Skeletal muscle satellite cell (primary cell): ENCODE measurements around the gene FBXO22. TPM values are rescaled to one million over a fixed set of nuclear protein-coding genes. Genes with fewer than 3 reads are reported as not detected.

ENCODE experiments used
- H3K27me3 ChIP-seq: 2 replicates; pipeline ENCODE4 v1.7.0; 2013; ENCODE audit warnings: low read length; ENCODE audit not compliant: control insufficient read depth, insufficient read depth
- H3K36me3 ChIP-seq: 2 replicates; pipeline ENCODE4 v1.7.0; 2013; ENCODE audit warnings: mild to moderate bottlenecking, control low read depth, low read length; ENCODE audit not compliant: insufficient read depth
- H3K4me1 ChIP-seq: 2 replicates; pipeline ENCODE4 v1.7.0; 2013; ENCODE audit warnings: low read length; ENCODE audit not compliant: control insufficient read depth, insufficient read depth
- H3K4me2 ChIP-seq: 2 replicates; pipeline ENCODE4 v1.7.0; 2013; ENCODE audit warnings: mild to moderate bottlenecking, low read length
- H3K4me3 ChIP-seq: 2 replicates; pipeline ENCODE4 v1.7.0; 2013; ENCODE audit warnings: low read length
- H3K9ac ChIP-seq: 2 replicates; pipeline ENCODE4 v1.7.0; 2013; ENCODE audit warnings: mild to moderate bottlenecking, low read depth, low read length, moderate library complexity
- H3K9me3 ChIP-seq: replicated peaks from 2 replicates; pipeline ENCODE4 v1.7.0; 2013; ENCODE audit warnings: mild to moderate bottlenecking, control low read depth, low read length
- small RNA-seq: library from RNA; depleted of rRNA; stranded (forward); fragments of <200 nt; gene quantifications from one replicate; pipeline ENCODE3, GENCODE V24; 2012

The FBXO22 gene

DNA sequence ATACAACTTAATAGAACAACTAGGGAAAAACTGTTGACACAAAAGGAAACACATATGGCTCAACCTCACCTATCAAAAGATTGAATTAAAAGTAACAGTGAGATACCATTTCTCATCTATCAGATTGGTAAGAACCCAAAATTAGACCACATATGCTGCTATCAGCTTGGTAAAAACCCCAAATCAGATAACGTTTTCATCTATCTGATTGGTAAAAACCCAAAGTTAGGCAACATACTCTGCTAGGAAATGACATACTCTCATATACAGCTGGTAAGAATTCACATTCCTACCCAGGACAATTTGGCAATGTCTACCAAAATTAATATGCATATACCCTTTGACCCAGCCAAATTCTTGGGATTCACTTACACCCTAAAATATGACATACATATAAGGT lies 82.3 kb downstream of the FBXO22 start:
- Histone ChIP-seq H3K4me3 (no peak overlapping the region), H3K9me3 (no peaks in the 10 kb centered on the region), H3K4me2 (no peak overlapping the region), H3K9ac (no peak overlapping the region), H3K27me3 (peaks cover 5% of the 10 kb centered on the region), H3K4me1 (no peaks in the 10 kb centered on the region), H3K36me3 (no peaks in the 10 kb centered on the region)

DNA sequence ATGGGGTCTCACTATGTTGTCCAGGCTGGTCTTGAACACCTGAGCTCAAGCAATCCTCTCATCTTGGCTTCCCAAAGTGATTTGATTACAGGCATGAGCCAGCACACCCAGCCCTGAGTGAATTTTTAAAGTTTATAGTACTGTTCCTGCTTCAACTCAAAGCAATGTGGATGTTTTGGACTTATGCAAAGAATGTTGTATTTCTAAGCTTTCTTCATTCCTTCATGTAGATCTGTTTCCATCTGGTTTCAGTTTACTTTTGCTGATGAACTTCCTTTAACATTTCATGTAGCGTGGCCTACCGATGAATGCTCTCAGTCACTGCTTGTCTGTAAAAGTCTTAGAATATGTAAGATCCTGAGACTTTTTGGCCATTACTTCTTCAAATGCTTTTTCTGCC lies 85.4 kb downstream of the FBXO22 start:
- Histone ChIP-seq H3K4me1 (no peaks in the 10 kb centered on the region), H3K4me3 (no peak overlapping the region), H3K4me2 (no peak overlapping the region), H3K9ac (no peak overlapping the region), H3K36me3 (no peaks in the 10 kb centered on the region), H3K9me3 (no peaks in the 10 kb centered on the region), H3K27me3 (no peaks in the 10 kb centered on the region)

DNA sequence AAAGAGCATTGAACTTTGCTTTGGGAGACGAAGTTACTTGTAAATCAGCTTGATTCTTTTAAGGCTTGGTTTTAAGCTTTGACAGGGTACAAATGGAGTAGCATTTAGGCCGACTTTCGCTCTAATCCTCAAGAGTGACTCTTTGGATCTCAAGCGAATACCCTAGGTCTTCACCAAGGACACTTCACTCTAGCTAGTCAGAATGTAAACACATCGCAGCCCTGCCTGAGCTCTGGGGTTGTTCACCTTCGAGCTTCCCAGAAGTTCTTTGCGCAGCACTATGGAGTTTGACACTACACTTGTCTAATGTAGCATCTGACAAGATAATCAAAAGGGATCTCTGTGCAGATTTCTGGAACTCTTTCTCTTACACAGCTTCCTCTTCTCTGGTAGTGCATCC lies 86.2 kb downstream of the FBXO22 start:
- H3K4me2 ChIP-seq = no peak overlapping the region
- H3K9me3 ChIP-seq = no peaks in the 10 kb centered on the region
- no peaks in the 10 kb centered on the region for H3K4me1 ChIP-seq
- H3K4me3 ChIP-seq = no peak overlapping the region
- no peaks in the 10 kb centered on the region for H3K27me3 ChIP-seq
- H3K9ac ChIP-seq = no peak overlapping the region
- no peaks in the 10 kb centered on the region for H3K36me3 ChIP-seq

Small RNA genes lying within 50 kb of the gene (small RNA-seq; reads per million reads assigned to genes)
- not detected for gene RN7SL510P
